Adrenal gland (tissue), 5 donors: Measurements from ENCODE around the gene FHIT.

ENCODE experiments used
- POLR2A ChIP-seq, 2 donors: fragments of 450-650 bp; IDR thresholded peaks; one replicate each; pipeline ENCODE4 v1.6.1; 2017; ENCODE audit warnings: antibody characterized with exemption in 2 of 2, mild to moderate bottlenecking in 2 of 2, moderate library complexity in 1 of 2
- TF ChIP-seq, protein P1 (sequence below), 6 experiments: fragments of 450-650 bp in 4 of 6; fragments of 200-600 bp in 2 of 6; sonication (generic) in 1 of 6; IDR thresholded peaks; 1 replicate in 5 of 6; 2 replicates in 1 of 6; pipeline versions ENCODE4 v1.5.1 to v1.8.0; 2016 to 2021; ENCODE audit warnings: antibody characterized with exemption in 6 of 6, mild to moderate bottlenecking in 2 of 6, moderate library complexity in 1 of 6
- donor health status: DM: no; HTN: no; CAD: no.

DNA sequence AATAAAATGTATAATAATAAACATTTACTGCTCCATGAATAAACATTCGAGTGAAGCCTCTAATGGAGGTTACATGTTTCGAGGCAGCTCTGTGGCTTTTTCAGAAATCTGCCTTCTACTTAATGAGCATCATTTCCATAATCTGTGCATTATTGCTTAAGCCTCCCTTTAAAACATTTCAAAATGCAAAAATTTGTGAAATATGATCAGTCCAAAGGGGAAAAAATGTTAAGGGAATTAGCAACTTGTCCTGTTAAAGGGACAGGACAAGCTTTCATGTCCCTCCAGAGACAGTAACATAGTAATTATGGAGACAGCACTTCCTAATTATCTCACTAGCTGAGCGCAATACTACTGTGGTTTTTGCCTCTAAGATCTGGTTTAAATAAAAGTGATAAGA, 1314.8 kb downstream of the FHIT start:
- TF ChIP-seq, protein P1, sequence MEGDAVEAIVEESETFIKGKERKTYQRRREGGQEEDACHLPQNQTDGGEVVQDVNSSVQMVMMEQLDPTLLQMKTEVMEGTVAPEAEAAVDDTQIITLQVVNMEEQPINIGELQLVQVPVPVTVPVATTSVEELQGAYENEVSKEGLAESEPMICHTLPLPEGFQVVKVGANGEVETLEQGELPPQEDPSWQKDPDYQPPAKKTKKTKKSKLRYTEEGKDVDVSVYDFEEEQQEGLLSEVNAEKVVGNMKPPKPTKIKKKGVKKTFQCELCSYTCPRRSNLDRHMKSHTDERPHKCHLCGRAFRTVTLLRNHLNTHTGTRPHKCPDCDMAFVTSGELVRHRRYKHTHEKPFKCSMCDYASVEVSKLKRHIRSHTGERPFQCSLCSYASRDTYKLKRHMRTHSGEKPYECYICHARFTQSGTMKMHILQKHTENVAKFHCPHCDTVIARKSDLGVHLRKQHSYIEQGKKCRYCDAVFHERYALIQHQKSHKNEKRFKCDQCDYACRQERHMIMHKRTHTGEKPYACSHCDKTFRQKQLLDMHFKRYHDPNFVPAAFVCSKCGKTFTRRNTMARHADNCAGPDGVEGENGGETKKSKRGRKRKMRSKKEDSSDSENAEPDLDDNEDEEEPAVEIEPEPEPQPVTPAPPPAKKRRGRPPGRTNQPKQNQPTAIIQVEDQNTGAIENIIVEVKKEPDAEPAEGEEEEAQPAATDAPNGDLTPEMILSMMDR (IDR thresholded peaks at IDR 0.05): no peak
- TF ChIP-seq POLR2A (IDR thresholded peaks at IDR 0.05): no peak
